ENCODE results near the gene MIPEP.

MIPEP gene

GRCh38 chr13:23849670-23850069 lies 39.5 kb downstream of the MIPEP start:
- no peak for DNase-seq (ENCODE audit: low read depth)
- H3K4me3 ChIP-seq (ENCODE audit: low read depth, low read length), result no peak overlapping the region
- TF ChIP-seq CTCF (IDR thresholded peaks at IDR 0.05; ENCODE audit: low read depth, low read length, missing control alignments), result no peak

- H3K4me3 ChIP-seq (ENCODE audit: low read depth, low read length), result no peak overlapping the region
- DNase-seq (ENCODE audit: low read depth), result no peak
- TF ChIP-seq CTCF (IDR thresholded peaks at IDR 0.05; ENCODE audit: low read depth, low read length, missing control alignments), result no peak
Measured at GRCh38 chr13:23848646-23849141, 40.5 kb downstream of the MIPEP start.

- DNase-seq (ENCODE audit: low read depth), result no peak
- no peak for TF ChIP-seq CTCF (IDR thresholded peaks at IDR 0.05; ENCODE audit: low read depth, low read length, missing control alignments)
- H3K4me3 ChIP-seq (ENCODE audit: low read depth, low read length), result no peak overlapping the region
Measured at GRCh38 chr13:23848019-23848418, 41.2 kb downstream of the MIPEP start.

- TF ChIP-seq CTCF (IDR thresholded peaks at IDR 0.05; ENCODE audit: low read depth, low read length, missing control alignments), result no peak
- H3K4me3 ChIP-seq (ENCODE audit: low read depth, low read length), result no peak overlapping the region
- no peak for DNase-seq (ENCODE audit: low read depth)
Measured at GRCh38 chr13:23847497-23847896, 41.7 kb downstream of the MIPEP start.

- peak overlapping the region; percentile 16; the same call in 1 of the 2 replicates for H3K4me3 ChIP-seq (ENCODE audit: low read depth, low read length)
- TF ChIP-seq CTCF (IDR thresholded peaks at IDR 0.05; ENCODE audit: low read depth, low read length, missing control alignments), result no peak
- DNase-seq (ENCODE audit: low read depth), result no peak
Measured at GRCh38 chr13:23845105-23845725, 44.0 kb downstream of the MIPEP start.

GRCh38 chr13:23844132-23844531 lies 45.1 kb downstream of the MIPEP start:
- no peak for TF ChIP-seq CTCF (IDR thresholded peaks at IDR 0.05; ENCODE audit: low read depth, low read length, missing control alignments)
- no peak overlapping the region for H3K4me3 ChIP-seq (ENCODE audit: low read depth, low read length)
- DNase-seq (ENCODE audit: low read depth), result no peak

GRCh38 chr13:23843436-23843835 lies 45.8 kb downstream of the MIPEP start:
- no peak for TF ChIP-seq CTCF (IDR thresholded peaks at IDR 0.05; ENCODE audit: low read depth, low read length, missing control alignments)
- H3K4me3 ChIP-seq (ENCODE audit: low read depth, low read length), result no peak overlapping the region
- DNase-seq (ENCODE audit: low read depth), result no peak
